ENCODE measurements around the gene CXCL9. TPM values are rescaled to one million over a fixed set of nuclear protein-coding genes. Genes with fewer than 3 reads are reported as not detected.
"Not testable (repeated sequence)": the region's sequence is repeated elsewhere in the genome, so short reads cannot be mapped to it uniquely, and the experiment has no call there.

Gene CXCL9
- total and polyA plus RNA-seq, 4 donors = 0.57 to 5.2 (median 1.6) TPM

DNA sequence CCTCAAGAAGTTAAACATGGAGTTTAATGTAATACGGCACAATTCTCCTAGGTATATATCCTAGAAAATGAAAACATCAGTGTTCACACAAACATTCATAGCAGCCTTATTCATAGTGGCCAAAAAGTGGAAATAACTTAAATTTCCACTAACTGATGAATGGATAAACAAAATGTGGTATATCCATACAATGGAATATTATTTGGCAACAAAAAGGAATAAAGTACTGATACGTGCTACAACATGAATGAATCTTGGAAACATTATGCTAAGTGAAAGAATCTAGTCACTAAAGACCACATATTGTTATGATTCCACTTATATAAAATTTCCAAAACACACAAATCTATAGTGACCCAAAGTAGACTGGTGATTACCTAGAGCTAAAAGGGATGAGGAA, 31.1 kb downstream of the CXCL9 start:
- H3K4me3 ChIP-seq = no peak overlapping the region
- TF ChIP-seq, protein P1, sequence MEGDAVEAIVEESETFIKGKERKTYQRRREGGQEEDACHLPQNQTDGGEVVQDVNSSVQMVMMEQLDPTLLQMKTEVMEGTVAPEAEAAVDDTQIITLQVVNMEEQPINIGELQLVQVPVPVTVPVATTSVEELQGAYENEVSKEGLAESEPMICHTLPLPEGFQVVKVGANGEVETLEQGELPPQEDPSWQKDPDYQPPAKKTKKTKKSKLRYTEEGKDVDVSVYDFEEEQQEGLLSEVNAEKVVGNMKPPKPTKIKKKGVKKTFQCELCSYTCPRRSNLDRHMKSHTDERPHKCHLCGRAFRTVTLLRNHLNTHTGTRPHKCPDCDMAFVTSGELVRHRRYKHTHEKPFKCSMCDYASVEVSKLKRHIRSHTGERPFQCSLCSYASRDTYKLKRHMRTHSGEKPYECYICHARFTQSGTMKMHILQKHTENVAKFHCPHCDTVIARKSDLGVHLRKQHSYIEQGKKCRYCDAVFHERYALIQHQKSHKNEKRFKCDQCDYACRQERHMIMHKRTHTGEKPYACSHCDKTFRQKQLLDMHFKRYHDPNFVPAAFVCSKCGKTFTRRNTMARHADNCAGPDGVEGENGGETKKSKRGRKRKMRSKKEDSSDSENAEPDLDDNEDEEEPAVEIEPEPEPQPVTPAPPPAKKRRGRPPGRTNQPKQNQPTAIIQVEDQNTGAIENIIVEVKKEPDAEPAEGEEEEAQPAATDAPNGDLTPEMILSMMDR (IDR thresholded peaks at IDR 0.05; ENCODE audit: control extremely low read depth, extremely low read depth) = no peak
- ATAC-seq (ENCODE audit: insufficient read depth, low FRiP score) = no peak
- no peak for DNase-seq
- H3K9ac ChIP-seq (ENCODE audit: insufficient read depth in 1 of 2, low read length in 2 of 2) = no peak overlapping the region
- no peak overlapping the region for H3K27ac ChIP-seq (ENCODE audit: low read depth in 1 of 2, low read length in 1 of 2)
- WGBS, 2 donors = 98 to 99% methylated on average over 2 of the region's 2 CpGs
- peaks cover 29 to 55% (median 42%) of the 10 kb centered on the region in 4 donors for H3K36me3 ChIP-seq (ENCODE audit: control insufficient read depth in 4 of 4, insufficient read depth in 4 of 4, low read length in 4 of 4)
- no peaks in the 10 kb centered on the region for H3K27me3 ChIP-seq (ENCODE audit: control insufficient read depth in 3 of 3, insufficient read depth in 3 of 3, low read length in 2 of 3)
- no peaks in the 10 kb centered on the region for H3K4me1 ChIP-seq (ENCODE audit: control insufficient read depth in 5 of 5, insufficient read depth in 5 of 5, low read length in 5 of 5)
- H3K9me3 ChIP-seq (ENCODE audit: control insufficient read depth in 4 of 4, insufficient read depth in 3 of 4, low read length in 3 of 4) = no peaks in the 10 kb centered on the region

DNA sequence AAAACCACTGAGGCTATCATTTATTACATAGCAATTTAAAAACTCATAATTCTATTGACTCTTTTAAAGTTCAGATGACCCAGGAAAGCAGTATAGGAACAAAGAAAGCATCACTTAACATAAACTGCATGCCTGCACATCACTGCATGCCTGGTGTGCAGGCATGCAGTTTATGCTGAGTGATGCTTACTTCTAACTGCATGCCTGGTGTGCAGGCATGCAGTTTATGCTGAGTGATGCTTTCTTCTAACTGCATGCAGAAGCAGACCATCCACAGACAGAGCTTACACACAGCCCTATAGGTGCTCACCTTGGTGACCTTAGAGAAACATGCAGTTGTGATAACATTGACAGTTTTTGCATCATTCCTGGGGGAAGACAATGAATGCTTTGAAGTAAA, 33.5 kb downstream of the CXCL9 start:
- TF ChIP-seq, protein P1 (IDR thresholded peaks at IDR 0.05; ENCODE audit: control extremely low read depth, extremely low read depth) = no peak
- peaks cover 32 to 61% (median 48%) of the 10 kb centered on the region in 4 donors for H3K36me3 ChIP-seq (ENCODE audit: control insufficient read depth in 4 of 4, insufficient read depth in 4 of 4, low read length in 4 of 4)
- no peaks in the 10 kb centered on the region for H3K4me1 ChIP-seq (ENCODE audit: control insufficient read depth in 5 of 5, insufficient read depth in 5 of 5, low read length in 5 of 5)
- ATAC-seq (ENCODE audit: insufficient read depth, low FRiP score) (no peak), DNase-seq (no peak)
- H3K27ac ChIP-seq (ENCODE audit: low read depth in 1 of 2, low read length in 1 of 2) = no peak overlapping the region
- no peak overlapping the region for H3K4me3 ChIP-seq
- no peaks in the 10 kb centered on the region for H3K9me3 ChIP-seq (ENCODE audit: control insufficient read depth in 4 of 4, insufficient read depth in 3 of 4, low read length in 3 of 4)
- no peak overlapping the region for H3K9ac ChIP-seq (ENCODE audit: insufficient read depth in 1 of 2, low read length in 2 of 2)
- H3K27me3 ChIP-seq (ENCODE audit: control insufficient read depth in 3 of 3, insufficient read depth in 3 of 3, low read length in 2 of 3) = no peaks in the 10 kb centered on the region

DNA sequence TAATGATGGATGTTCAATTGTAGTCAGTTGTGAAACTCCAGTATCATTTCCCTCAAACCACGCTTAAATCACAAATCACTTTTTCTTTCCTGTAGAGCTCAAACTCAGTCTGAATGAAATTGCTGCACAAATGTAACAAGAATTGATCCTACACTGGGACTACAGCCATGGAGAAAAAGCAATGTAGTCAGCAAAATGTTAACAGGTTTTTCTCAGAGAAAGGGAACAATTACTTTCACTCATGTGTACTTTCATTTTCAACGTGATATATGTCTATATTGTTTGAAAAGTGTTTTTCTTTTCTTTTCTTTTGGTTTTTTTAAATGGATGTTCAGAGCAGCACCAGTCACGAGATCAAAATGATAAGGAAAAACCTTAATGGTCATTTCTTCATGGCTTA, 39.2 kb downstream of the CXCL9 start:
- TF ChIP-seq, protein P1 (IDR thresholded peaks at IDR 0.05; ENCODE audit: control extremely low read depth, extremely low read depth) = no peak

GRCh38 chr4:75963558-75963957, 43.8 kb downstream of the CXCL9 start:
- Histone ChIP-seq H3K36me3 (ENCODE audit: control insufficient read depth in 4 of 4, insufficient read depth in 4 of 4, low read length in 4 of 4) (peaks cover 17 to 62% (median 51%) of the 10 kb centered on the region in 4 donors), H3K27ac (ENCODE audit: low read depth in 1 of 2, low read length in 1 of 2) (no peak overlapping the region), H3K4me3 (no peak overlapping the region), H3K4me1 (ENCODE audit: control insufficient read depth in 5 of 5, insufficient read depth in 5 of 5, low read length in 5 of 5) (no peaks in the 10 kb centered on the region), H3K9ac (ENCODE audit: insufficient read depth in 1 of 2, low read length in 2 of 2) (no peak overlapping the region), H3K27me3 (ENCODE audit: control insufficient read depth in 3 of 3, insufficient read depth in 3 of 3, low read length in 2 of 3) (no peaks in the 10 kb centered on the region), H3K9me3 (ENCODE audit: control insufficient read depth in 4 of 4, insufficient read depth in 3 of 4, low read length in 3 of 4) (peaks cover 0 to 3% (median 1%) of the 10 kb centered on the region in 4 donors)
- DNase-seq (no peak), ATAC-seq (ENCODE audit: insufficient read depth, low FRiP score) (no peak)
- 49 to 50% methylated on average over 2 of the region's 2 CpGs for WGBS, 2 donors
- TF ChIP-seq, protein P1 (IDR thresholded peaks at IDR 0.05; ENCODE audit: control extremely low read depth, extremely low read depth) = no peak

More for the DNA sequence above, 39.2 kb downstream of the CXCL9 start:
- H3K27me3 ChIP-seq (ENCODE audit: control insufficient read depth in 3 of 3, insufficient read depth in 3 of 3, low read length in 2 of 3) = no peaks in the 10 kb centered on the region
- no peaks in the 10 kb centered on the region for H3K4me1 ChIP-seq (ENCODE audit: control insufficient read depth in 5 of 5, insufficient read depth in 5 of 5, low read length in 5 of 5)
- no peak overlapping the region for H3K9ac ChIP-seq (ENCODE audit: insufficient read depth in 1 of 2, low read length in 2 of 2)
- H3K4me3 ChIP-seq = no peak overlapping the region
- 73 to 82% methylated on average over 3 of the region's 3 CpGs for WGBS, 2 donors
- no peak overlapping the region for H3K27ac ChIP-seq (ENCODE audit: low read depth in 1 of 2, low read length in 1 of 2)
- H3K9me3 ChIP-seq (ENCODE audit: control insufficient read depth in 4 of 4, insufficient read depth in 3 of 4, low read length in 3 of 4) = peaks cover 0 to 3% (median 1%) of the 10 kb centered on the region in 4 donors
- DNase-seq (no peak), ATAC-seq (ENCODE audit: insufficient read depth, low FRiP score) (no peak)
- peaks cover 29 to 71% (median 53%) of the 10 kb centered on the region in 4 donors for H3K36me3 ChIP-seq (ENCODE audit: control insufficient read depth in 4 of 4, insufficient read depth in 4 of 4, low read length in 4 of 4)

GRCh38 chr4:75962072-75962471, 45.2 kb downstream of the CXCL9 start:
- not testable (repeated sequence) for H3K4me1 ChIP-seq (ENCODE audit: control insufficient read depth in 5 of 5, insufficient read depth in 5 of 5, low read length in 5 of 5); H3K27ac ChIP-seq (ENCODE audit: low read depth in 1 of 2, low read length in 1 of 2); H3K9ac ChIP-seq (ENCODE audit: insufficient read depth in 1 of 2, low read length in 2 of 2); ATAC-seq (ENCODE audit: insufficient read depth, low FRiP score); H3K4me3 ChIP-seq; DNase-seq; H3K27me3 ChIP-seq (ENCODE audit: control insufficient read depth in 3 of 3, insufficient read depth in 3 of 3, low read length in 2 of 3); H3K9me3 ChIP-seq (ENCODE audit: control insufficient read depth in 4 of 4, insufficient read depth in 3 of 4, low read length in 3 of 4)
- WGBS, 2 donors = 94 to 98% methylated on average over 2 to 3 of the region's 4 CpGs
- peaks cover 26 to 63% (median 55%) of the 10 kb centered on the region in 4 donors for H3K36me3 ChIP-seq (ENCODE audit: control insufficient read depth in 4 of 4, insufficient read depth in 4 of 4, low read length in 4 of 4)
